Endodermal cell (in vitro differentiated cells): ENCODE measurements around the gene ARHGAP26. TPM values are rescaled to one million over a fixed set of nuclear protein-coding genes. Genes with fewer than 3 reads are reported as not detected.

ENCODE experiments used
- DNase-seq: peaks from one replicate; pipeline ENCODE4 v3.0.0-alpha.2; 2017
- H3K27ac ChIP-seq: 2 replicates; pipeline ENCODE4 v1.5.1; 2013; ENCODE audit warnings: mild to moderate bottlenecking, low read depth, low read length, moderate library complexity
- H3K27me3 ChIP-seq: 2 replicates; pipeline ENCODE4 v1.6.1; 2013; ENCODE audit warnings: mild to moderate bottlenecking, low read length, moderate library complexity; ENCODE audit not compliant: insufficient read depth, control insufficient read depth, poor library complexity, severe bottlenecking
- H3K36me3 ChIP-seq: 2 replicates; pipeline ENCODE4 v1.7.0; 2013; ENCODE audit warnings: mild to moderate bottlenecking, low read length, moderate library complexity; ENCODE audit not compliant: control insufficient read depth, insufficient read depth
- H3K4me1 ChIP-seq: one replicate; pipeline ENCODE4 v1.7.0; 2013; ENCODE audit warnings: low read length; ENCODE audit not compliant: control insufficient read depth, insufficient read depth
- H3K4me3 ChIP-seq: 2 replicates; pipeline ENCODE4 v1.5.1; 2013; ENCODE audit warnings: mild to moderate bottlenecking, low read length, moderate library complexity
- H3K9ac ChIP-seq: 2 replicates; pipeline ENCODE4 v1.6.1; 2013; ENCODE audit warnings: mild to moderate bottlenecking, low read length, moderate library complexity; ENCODE audit not compliant: poor library complexity, severe bottlenecking; ENCODE audit errors: extremely low read depth
- H3K9me3 ChIP-seq: 2 replicates; pipeline ENCODE4 v1.6.1; 2013; ENCODE audit warnings: mild to moderate bottlenecking, low read length, moderate library complexity; ENCODE audit not compliant: control insufficient read depth
- H3K27ac Mint-ChIP-seq: 2 replicates; pipeline ENCODE4 v1.8.0; 2020; ENCODE audit warnings: mixed read lengths
- H3K27me3 Mint-ChIP-seq: 2 replicates; pipeline ENCODE4 v1.8.0; 2021; ENCODE audit warnings: mild to moderate bottlenecking, mixed read lengths; ENCODE audit not compliant: insufficient read depth
- H3K36me3 Mint-ChIP-seq: 2 replicates; pipeline ENCODE4 v1.8.0; 2020; ENCODE audit warnings: low read depth, mixed read lengths
- H3K4me1 Mint-ChIP-seq: 2 replicates; pipeline ENCODE4 v1.8.0; 2020; ENCODE audit warnings: mixed read lengths
- H3K4me3 Mint-ChIP-seq: 2 replicates; pipeline ENCODE4 v1.8.0; 2020; ENCODE audit warnings: mild to moderate bottlenecking, moderate library complexity, mixed read lengths
- H3K9me3 Mint-ChIP-seq: 2 replicates; pipeline ENCODE4 v1.8.0; 2020; ENCODE audit warnings: mild to moderate bottlenecking, mixed read lengths
- CTCF ChIP-seq: fragments of 200-600 bp; sonication (generic); conservative IDR thresholded peaks from 2 replicates; pipeline ENCODE4 v1.5.0; 2021; ENCODE audit warnings: antibody characterized with exemption, mild to moderate bottlenecking
- WGBS, 2 experiments: methylation state at CpG; one replicate each; pipeline versions ENCODE4 v1.1.5 to v1.1.7; 2013; ENCODE audit warnings: missing lambda C conversion rate in 2 of 2, mixed read lengths in 1 of 2; ENCODE audit not compliant: insufficient coverage in 1 of 2, insufficient read length in 1 of 2; 5-methylcytosine and 5-hydroxymethylcytosine counted together
- total RNA-seq, 2 donors: library from RNA; stranded (reverse); fragmentation: NEBNext Ultra II Directional in 1 of 2; extraction: Animal tissue kit (Norgen Biotek cat#: 25700) in 1 of 2; gene quantifications; 2 replicates in 1 of 2; 3 replicates in 1 of 2; pipeline ENCODE4 v1.2.1, GENCODE V29; 2021

ARHGAP26 gene
- total RNA-seq, 2 donors from 2014 or later = 49.2 to 60.5 TPM

GRCh38 chr5:143176048-143176447 is 405.9 kb downstream of the ARHGAP26 start:
- H3K36me3 Mint-ChIP-seq = peaks cover 8% of the 10 kb centered on the region
- peaks cover 47% of the 10 kb centered on the region for H3K4me1 Mint-ChIP-seq
- H3K4me3 Mint-ChIP-seq = no peak overlapping the region
- H3K4me3 ChIP-seq = no peak overlapping the region
- no peaks in the 10 kb centered on the region for H3K9me3 Mint-ChIP-seq
- no peaks in the 10 kb centered on the region for H3K27me3 ChIP-seq
- H3K36me3 ChIP-seq = no peaks in the 10 kb centered on the region
- no peak for TF ChIP-seq CTCF
- no peak overlapping the region for H3K27ac Mint-ChIP-seq
- no peaks in the 10 kb centered on the region for H3K27me3 Mint-ChIP-seq
- peaks cover 23% of the 10 kb centered on the region for H3K4me1 ChIP-seq
- 95 to 100% methylated on average over 1 to 3 of the region's 3 CpGs for WGBS, 2 experiments
- no peak overlapping the region for H3K27ac ChIP-seq
- no peak for DNase-seq
- H3K9me3 ChIP-seq = no peaks in the 10 kb centered on the region
- H3K9ac ChIP-seq = no peak overlapping the region

- no peaks in the 10 kb centered on the region for H3K9me3 Mint-ChIP-seq
- Histone ChIP-seq H3K4me1 (peaks cover 26% of the 10 kb centered on the region), H3K27me3 (no peaks in the 10 kb centered on the region), H3K9ac (no peak overlapping the region), H3K9me3 (no peaks in the 10 kb centered on the region), H3K36me3 (no peaks in the 10 kb centered on the region), H3K27ac (no peak overlapping the region), H3K4me3 (no peak overlapping the region)
- TF ChIP-seq CTCF = no peak
- no peak overlapping the region for H3K27ac Mint-ChIP-seq
- no peaks in the 10 kb centered on the region for H3K27me3 Mint-ChIP-seq
- no peak for DNase-seq
- H3K36me3 Mint-ChIP-seq = peaks cover 8% of the 10 kb centered on the region
- WGBS, 2 experiments = 94% methylated on average over 7 to 9 of the region's 9 CpGs
- peaks cover 50% of the 10 kb centered on the region for H3K4me1 Mint-ChIP-seq
- no peak overlapping the region for H3K4me3 Mint-ChIP-seq
Measured at GRCh38 chr5:143177263-143177983, 407.2 kb downstream of the ARHGAP26 start.

GRCh38 chr5:143179126-143179740 is 409.1 kb downstream of the ARHGAP26 start:
- Histone ChIP-seq H3K27me3 (no peaks in the 10 kb centered on the region), H3K4me3 (no peak overlapping the region), H3K9me3 (no peaks in the 10 kb centered on the region), H3K4me1 (peaks cover 28% of the 10 kb centered on the region), H3K27ac (no peak overlapping the region), H3K36me3 (no peaks in the 10 kb centered on the region), H3K9ac (no peak overlapping the region)
- no peaks in the 10 kb centered on the region for H3K9me3 Mint-ChIP-seq
- H3K4me3 Mint-ChIP-seq = no peak overlapping the region
- no peak for DNase-seq
- no peak for TF ChIP-seq CTCF
- H3K27ac Mint-ChIP-seq = no peak overlapping the region
- H3K4me1 Mint-ChIP-seq = peaks cover 48% of the 10 kb centered on the region
- H3K36me3 Mint-ChIP-seq = peaks cover 8% of the 10 kb centered on the region
- no peaks in the 10 kb centered on the region for H3K27me3 Mint-ChIP-seq
- WGBS, 2 experiments = 96 to 97% methylated on average over 3 to 6 of the region's 6 CpGs
